Body of pancreas (tissue), 4 donors: ENCODE data around the gene EPG5. TPM values are rescaled to one million over a fixed set of nuclear protein-coding genes. Genes with fewer than 3 reads are reported as not detected.

ENCODE experiments used
- ATAC-seq: fragments of 150-250 bp; one replicate; pipeline ENCODE4 v1.9.1; 2016
- DNase-seq, 4 donors: peaks; one replicate each; pipeline ENCODE4 v3.0.0-alpha.2; 2019
- H3K27ac ChIP-seq, 4 donors: fragments of 200-600 bp; sonication (generic); 1 replicate in 3 of 4; 2 replicates in 1 of 4; pipeline versions ENCODE4 v1.5.1 to v1.6.1; 2016 to 2019; ENCODE audit warnings: mild to moderate bottlenecking in 1 of 4, mixed read lengths in 1 of 4, moderate library complexity in 1 of 4
- H3K27me3 ChIP-seq, 2 donors: fragments of 200-600 bp; sonication (generic); one replicate each; pipeline ENCODE4 v1.6.0; 2016; ENCODE audit warnings: mild to moderate bottlenecking in 1 of 2
- H3K36me3 ChIP-seq, 2 donors: fragments of 200-600 bp; sonication (generic); replicated peaks in 1 of 2; 2 replicates each; pipeline ENCODE4 v1.5.1; 2016; ENCODE audit warnings: low read depth in 2 of 2; ENCODE audit not compliant: insufficient read depth in 1 of 2
- H3K4me1 ChIP-seq: fragments of 200-600 bp; sonication (generic); one replicate; pipeline ENCODE4 v1.6.0; 2016
- H3K4me3 ChIP-seq, 2 donors: fragments of 200-600 bp; sonication (generic); 1 replicate in 1 of 2; 2 replicates in 1 of 2; pipeline ENCODE4 v1.5.1; 2016 to 2019
- H3K9me3 ChIP-seq, 3 donors: fragments of 200-600 bp; sonication (generic); 1 replicate in 2 of 3; 2 replicates in 1 of 3; pipeline ENCODE4 v1.5.1; 2016
- POLR2A ChIP-seq, 3 donors: fragments of 450-650 bp; IDR thresholded peaks; one replicate each; pipeline ENCODE4 v1.6.1; 2016; ENCODE audit warnings: antibody characterized with exemption in 3 of 3, mild to moderate bottlenecking in 2 of 3
- WGBS, 2 donors: methylation state at CpG; one replicate each; pipeline ENCODE4 v1.1.5; 2017; 5-methylcytosine and 5-hydroxymethylcytosine counted together
- intact Hi-C: fragments of 100-400 bp; cut with DNase I; formaldehyde crosslinking; loops from one replicate; pipeline ENCODE4 v1.15.1; 2023
- total RNA-seq, 2 donors: library from RNA; depleted of rRNA; stranded (reverse); fragments of >200 nt; gene quantifications; one replicate each; pipeline ENCODE4 v1.1.0, GENCODE V29; 2016
- TF ChIP-seq, protein P1 (sequence below), 7 experiments: fragments of 450-650 bp in 4 of 7; fragments of 200-600 bp in 3 of 7; sonication (generic) in 3 of 7; IDR thresholded peaks; one replicate each; pipeline ENCODE4 v1.5.1; 2016 to 2019; ENCODE audit warnings: antibody characterized with exemption in 7 of 7

The EPG5 gene
- total RNA-seq, 2 donors from 2014 or later: 13.2 to 14.5 TPM

DNA sequence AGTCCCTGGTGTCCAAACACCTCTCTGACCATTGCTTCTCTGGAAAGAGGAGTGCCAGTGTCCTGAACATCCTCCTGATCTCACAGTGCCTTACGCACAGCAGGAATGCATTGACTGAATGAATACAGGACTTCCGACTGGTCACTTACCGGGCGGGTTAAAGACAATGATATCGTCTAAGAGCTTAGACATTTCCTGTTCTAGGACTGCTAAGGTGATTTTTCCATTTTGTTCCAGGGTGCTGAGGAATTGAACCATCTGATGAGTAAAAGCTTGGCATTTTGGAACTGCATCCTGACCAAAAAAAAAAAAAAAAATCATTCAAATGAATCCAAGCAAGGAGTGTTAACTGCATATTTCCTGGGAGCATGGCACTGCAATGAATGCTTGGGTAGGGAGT is 101.7 kb downstream of the EPG5 start:
- no peaks in the 10 kb centered on the region for H3K4me1 ChIP-seq
- H3K9me3 ChIP-seq: no peaks in the 10 kb centered on the region
- ATAC-seq: no peak
- TF ChIP-seq POLR2A (IDR thresholded peaks at IDR 0.05): no peak
- TF ChIP-seq, protein P1, sequence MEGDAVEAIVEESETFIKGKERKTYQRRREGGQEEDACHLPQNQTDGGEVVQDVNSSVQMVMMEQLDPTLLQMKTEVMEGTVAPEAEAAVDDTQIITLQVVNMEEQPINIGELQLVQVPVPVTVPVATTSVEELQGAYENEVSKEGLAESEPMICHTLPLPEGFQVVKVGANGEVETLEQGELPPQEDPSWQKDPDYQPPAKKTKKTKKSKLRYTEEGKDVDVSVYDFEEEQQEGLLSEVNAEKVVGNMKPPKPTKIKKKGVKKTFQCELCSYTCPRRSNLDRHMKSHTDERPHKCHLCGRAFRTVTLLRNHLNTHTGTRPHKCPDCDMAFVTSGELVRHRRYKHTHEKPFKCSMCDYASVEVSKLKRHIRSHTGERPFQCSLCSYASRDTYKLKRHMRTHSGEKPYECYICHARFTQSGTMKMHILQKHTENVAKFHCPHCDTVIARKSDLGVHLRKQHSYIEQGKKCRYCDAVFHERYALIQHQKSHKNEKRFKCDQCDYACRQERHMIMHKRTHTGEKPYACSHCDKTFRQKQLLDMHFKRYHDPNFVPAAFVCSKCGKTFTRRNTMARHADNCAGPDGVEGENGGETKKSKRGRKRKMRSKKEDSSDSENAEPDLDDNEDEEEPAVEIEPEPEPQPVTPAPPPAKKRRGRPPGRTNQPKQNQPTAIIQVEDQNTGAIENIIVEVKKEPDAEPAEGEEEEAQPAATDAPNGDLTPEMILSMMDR (IDR thresholded peaks at IDR 0.05): no peak
- H3K27me3 ChIP-seq: no peaks in the 10 kb centered on the region
- intact Hi-C loops: no loop called here
- H3K27ac ChIP-seq: no peak overlapping the region
- peaks cover 4 to 20% of the 10 kb centered on the region in 2 donors for H3K36me3 ChIP-seq
- 91 to 98% methylated on average over 4 to 5 of the region's 5 CpGs for WGBS, 2 donors
- no peak overlapping the region for H3K4me3 ChIP-seq
- DNase-seq: no peak

DNA sequence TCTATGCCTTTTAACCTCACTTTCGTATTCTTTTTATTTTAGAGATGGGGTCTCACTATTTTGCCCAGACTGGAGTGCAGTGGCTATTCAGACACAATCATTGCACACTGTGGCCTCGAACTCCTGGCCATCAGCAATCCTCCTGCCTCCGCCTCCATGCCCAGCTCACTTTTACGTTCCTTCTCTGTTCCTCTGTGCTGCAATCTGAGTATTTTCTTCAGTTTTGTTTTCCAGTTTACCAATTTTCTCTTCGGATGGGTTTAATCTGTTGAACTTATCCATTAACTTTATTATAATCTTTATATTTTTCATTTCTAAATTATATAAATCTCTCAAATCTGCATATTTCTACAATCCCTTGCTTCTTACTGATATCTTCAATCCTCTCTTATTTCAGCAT is 103.0 kb downstream of the EPG5 start:
- peaks cover 15 to 21% of the 10 kb centered on the region in 2 donors for H3K36me3 ChIP-seq
- intact Hi-C loops: no loop called here
- no peak for ATAC-seq

DNA sequence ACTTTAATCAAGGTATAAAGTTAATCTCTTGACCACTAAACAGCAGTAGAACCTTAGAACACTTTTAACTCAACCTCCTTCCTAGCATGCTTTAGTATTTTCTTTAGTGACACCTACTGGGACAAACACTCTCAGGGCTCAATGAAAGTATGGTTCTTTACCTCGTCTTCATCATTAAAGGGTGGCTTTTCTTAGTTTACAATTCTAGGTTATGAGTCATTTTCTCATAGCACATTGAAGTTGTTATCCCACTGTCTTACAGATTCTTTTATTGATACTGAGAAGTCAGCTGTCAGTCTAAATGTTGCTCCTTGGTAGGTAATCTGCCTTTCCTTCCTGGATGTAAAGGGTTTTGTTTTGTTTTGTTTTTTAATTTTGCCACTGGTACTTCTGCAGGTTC is 103.7 kb downstream of the EPG5 start:
- DNase-seq (no peak), ATAC-seq (no peak)
- H3K27me3 ChIP-seq: no peaks in the 10 kb centered on the region
- TF ChIP-seq POLR2A (IDR thresholded peaks at IDR 0.05): no peak
- TF ChIP-seq, protein P1 (IDR thresholded peaks at IDR 0.05): no peak
- WGBS, 2 donors: 73 to 87% methylated on average over 1 of the region's 1 CpG
- H3K9me3 ChIP-seq: no peaks in the 10 kb centered on the region
- intact Hi-C loops: no loop called here
- no peaks in the 10 kb centered on the region for H3K4me1 ChIP-seq
- no peak overlapping the region for H3K27ac ChIP-seq
- no peak overlapping the region for H3K4me3 ChIP-seq
- H3K36me3 ChIP-seq: peaks cover 15 to 23% of the 10 kb centered on the region in 2 donors

More for the DNA sequence above, 103.0 kb downstream of the EPG5 start:
- TF ChIP-seq, protein P1 (IDR thresholded peaks at IDR 0.05): no peak
- TF ChIP-seq POLR2A (IDR thresholded peaks at IDR 0.05): no peak
- H3K4me3 ChIP-seq: no peak overlapping the region
- H3K4me1 ChIP-seq: no peaks in the 10 kb centered on the region
- no peaks in the 10 kb centered on the region for H3K9me3 ChIP-seq
- DNase-seq: no peak
- H3K27me3 ChIP-seq: no peaks in the 10 kb centered on the region
- H3K27ac ChIP-seq: no peak overlapping the region
- 85 to 97% methylated on average over 5 of the region's 5 CpGs for WGBS, 2 donors

DNA sequence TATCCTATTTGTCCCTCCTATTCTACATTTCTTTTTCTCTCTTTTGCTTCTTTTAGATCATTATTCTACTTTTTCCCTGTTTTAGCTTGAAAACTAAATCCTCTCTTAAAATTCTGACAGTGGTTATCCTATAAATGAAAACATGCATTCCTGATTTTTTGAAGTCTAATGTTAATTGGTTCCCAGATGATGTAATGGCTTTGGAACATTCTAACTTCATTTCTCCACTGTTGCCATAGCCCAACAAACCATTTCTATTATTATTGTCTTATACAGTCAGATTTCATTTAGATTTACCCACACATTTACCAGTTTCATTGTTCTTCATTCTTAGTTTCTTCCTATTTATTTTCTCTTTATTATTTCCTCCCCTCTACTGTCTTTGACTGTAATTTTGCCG is 105.2 kb downstream of the EPG5 start:
- Histone ChIP-seq H3K27me3 (no peaks in the 10 kb centered on the region), H3K27ac (no peak overlapping the region), H3K9me3 (no peaks in the 10 kb centered on the region), H3K4me1 (no peaks in the 10 kb centered on the region), H3K4me3 (no peak overlapping the region), H3K36me3 (peaks cover 15 to 33% of the 10 kb centered on the region in 2 donors)
- DNase-seq (no peak), ATAC-seq (no peak)
- WGBS, 2 donors: 88 to 97% methylated on average over 1 of the region's 1 CpG
- intact Hi-C loops: no loop called here
- TF ChIP-seq, protein P1 (IDR thresholded peaks at IDR 0.05): no peak
- TF ChIP-seq POLR2A (IDR thresholded peaks at IDR 0.05): no peak

GRCh38 chr18:45860971-45861370 is 106.2 kb downstream of the EPG5 start:
- H3K27me3 ChIP-seq: no peaks in the 10 kb centered on the region
- no peak for ATAC-seq
- H3K9me3 ChIP-seq: no peaks in the 10 kb centered on the region
- intact Hi-C loops: no loop called here
- H3K36me3 ChIP-seq: peaks cover 15 to 35% of the 10 kb centered on the region in 2 donors
- no peak overlapping the region for H3K27ac ChIP-seq
- TF ChIP-seq, protein P1 (IDR thresholded peaks at IDR 0.05): no peak
- no peak for TF ChIP-seq POLR2A (IDR thresholded peaks at IDR 0.05)
- DNase-seq: no peak
- 73 to 84% methylated on average over 3 of the region's 3 CpGs for WGBS, 2 donors
- H3K4me1 ChIP-seq: no peaks in the 10 kb centered on the region
- no peak overlapping the region for H3K4me3 ChIP-seq
